ENCODE measurements around the gene USP50. TPM values are rescaled to one million over a fixed set of nuclear protein-coding genes. Genes with fewer than 3 reads are reported as not detected.

The USP50 gene
- total RNA-seq, 4 donors from 2014 or later: 1.2 to 3.6 TPM; not detected in 2

GRCh38 chr15:50487287-50487686 lies 59.2 kb downstream of the USP50 start:
- no peak for TF ChIP-seq CTCF (IDR thresholded peaks at IDR 0.05)
- ATAC-seq (ENCODE audit: low FRiP score): no peak
- no peak for DNase-seq (ENCODE audit: low spot score)

- no peak for TF ChIP-seq CTCF (IDR thresholded peaks at IDR 0.05)
- ATAC-seq (ENCODE audit: low FRiP score) (no peak), DNase-seq (ENCODE audit: low spot score) (no peak)
Observed at GRCh38 chr15:50485389-50485788, 61.1 kb downstream of the USP50 start.

- no peak for TF ChIP-seq CTCF (IDR thresholded peaks at IDR 0.05)
- DNase-seq (ENCODE audit: low spot score): no peak
Observed at GRCh38 chr15:50484781-50485180, 61.7 kb downstream of the USP50 start.

GRCh38 chr15:50476143-50476542 lies 70.3 kb downstream of the USP50 start:
- TF ChIP-seq CTCF (IDR thresholded peaks at IDR 0.05): no peak
- ATAC-seq (ENCODE audit: low FRiP score): no peak
- no peak for DNase-seq (ENCODE audit: low spot score)

More at GRCh38 chr15:50484781-50485180, 61.7 kb downstream of the USP50 start:
- ATAC-seq (ENCODE audit: low FRiP score): no peak

GRCh38 chr15:50471072-50471471 lies 75.4 kb downstream of the USP50 start:
- no peak for TF ChIP-seq CTCF (IDR thresholded peaks at IDR 0.05)
- DNase-seq (ENCODE audit: low spot score): no peak
- no peak for ATAC-seq (ENCODE audit: low FRiP score)

GRCh38 chr15:50463423-50464358 lies 82.8 kb downstream of the USP50 start:
- DNase-seq (ENCODE audit: low spot score) (no peak), ATAC-seq (ENCODE audit: low FRiP score) (no peak)
- no peak for TF ChIP-seq CTCF (IDR thresholded peaks at IDR 0.05)
